Type B pancreatic cell (in vitro differentiated cells): ENCODE data around the gene SPINK8. TPM values are rescaled to one million over a fixed set of nuclear protein-coding genes. Genes with fewer than 3 reads are reported as not detected.

Experiments used
- DNase-seq: peaks from one replicate; pipeline ENCODE4 v3.0.0; 2021; ENCODE audit warnings: mixed read lengths; ENCODE audit not compliant: unreplicated experiment; ENCODE audit errors: extremely low spot score
- H3K27ac Mint-ChIP-seq: 2 replicates; pipeline ENCODE4 v1.8.0; 2021; ENCODE audit warnings: mild to moderate bottlenecking, mixed read lengths
- H3K27me3 Mint-ChIP-seq: 2 replicates; pipeline ENCODE4 v1.8.0; 2021; ENCODE audit warnings: mixed read lengths
- H3K36me3 Mint-ChIP-seq: 2 replicates; pipeline ENCODE4 v1.8.0; 2021; ENCODE audit warnings: mixed read lengths
- H3K4me1 Mint-ChIP-seq: one replicate; pipeline ENCODE4 v1.8.0; 2021; ENCODE audit warnings: mixed read lengths; ENCODE audit not compliant: unreplicated experiment
- H3K4me3 Mint-ChIP-seq: 2 replicates; pipeline ENCODE4 v1.8.0; 2021; ENCODE audit warnings: mild to moderate bottlenecking, mixed read lengths
- H3K9me3 Mint-ChIP-seq: 2 replicates; pipeline ENCODE4 v1.8.0; 2021; ENCODE audit warnings: mixed read lengths
- CTCF ChIP-seq: fragments of 200-600 bp; sonication (generic); conservative IDR thresholded peaks from 2 replicates; pipeline ENCODE4 v1.5.0; 2021; ENCODE audit warnings: antibody characterized with exemption, mild to moderate bottlenecking
- total RNA-seq: library from RNA; stranded (reverse); gene quantifications from 2 replicates; pipeline ENCODE4 v1.2.1, GENCODE V29; 2021; ENCODE audit warnings: low replicate concordance

The SPINK8 gene
- total RNA-seq, 1 donor from 2014 or later, result not detected

- Mint-ChIP-seq H3K4me3 (no peak overlapping the region), H3K9me3 (peaks cover 4% of the 10 kb centered on the region), H3K27me3 (no peaks in the 10 kb centered on the region), H3K4me1 (no peaks in the 10 kb centered on the region), H3K36me3 (peaks cover 12% of the 10 kb centered on the region), H3K27ac (no peak overlapping the region)
- no peak for TF ChIP-seq CTCF
- no peak for DNase-seq
Observed at GRCh38 chr3:48285675-48286074, 47.8 kb downstream of the SPINK8 start.

DNA sequence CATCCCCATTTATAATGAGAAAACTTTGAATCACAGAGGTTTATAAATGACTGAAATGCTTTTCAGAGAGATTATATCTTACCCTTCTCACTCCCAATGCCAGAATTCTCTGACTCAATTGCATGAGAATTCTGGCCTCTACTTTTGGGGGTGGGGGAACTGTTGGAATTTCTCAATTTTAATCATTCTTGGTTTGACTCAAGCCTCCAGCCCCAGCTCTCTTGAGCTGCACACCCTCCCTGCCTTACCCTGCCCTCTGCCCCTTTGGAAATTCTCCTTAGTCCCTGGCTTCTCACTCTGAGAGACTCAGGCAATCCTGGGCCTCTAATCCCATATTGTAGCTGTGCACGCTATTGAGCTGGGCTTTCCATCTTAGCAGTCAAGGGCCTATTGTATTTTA, 48.3 kb downstream of the SPINK8 start:
- no peak overlapping the region for H3K27ac Mint-ChIP-seq
- no peak overlapping the region for H3K4me3 Mint-ChIP-seq
- no peak for DNase-seq

GRCh38 chr3:48280881-48281280, 52.6 kb downstream of the SPINK8 start:
- no peaks in the 10 kb centered on the region for H3K36me3 Mint-ChIP-seq
- H3K9me3 Mint-ChIP-seq, result no peaks in the 10 kb centered on the region
- H3K27ac Mint-ChIP-seq, result no peak overlapping the region
- H3K27me3 Mint-ChIP-seq, result no peaks in the 10 kb centered on the region
- H3K4me1 Mint-ChIP-seq, result peaks cover 4% of the 10 kb centered on the region
- no peak for DNase-seq
- TF ChIP-seq CTCF, result no peak
- H3K4me3 Mint-ChIP-seq, result no peak overlapping the region

More for the DNA sequence above, 48.3 kb downstream of the SPINK8 start:
- Mint-ChIP-seq H3K27me3 (no peaks in the 10 kb centered on the region), H3K36me3 (peaks cover 12% of the 10 kb centered on the region), H3K9me3 (peaks cover 4% of the 10 kb centered on the region), H3K4me1 (no peaks in the 10 kb centered on the region)
- no peak for TF ChIP-seq CTCF

- Mint-ChIP-seq H3K4me1 (peaks cover 4% of the 10 kb centered on the region), H3K4me3 (no peak overlapping the region), H3K36me3 (no peaks in the 10 kb centered on the region), H3K27ac (no peak overlapping the region), H3K27me3 (no peaks in the 10 kb centered on the region), H3K9me3 (no peaks in the 10 kb centered on the region)
- no peak for TF ChIP-seq CTCF
- DNase-seq, result no peak
Observed at GRCh38 chr3:48278884-48279559, 54.4 kb downstream of the SPINK8 start.

- no peak for TF ChIP-seq CTCF
- DNase-seq, result no peak
- peaks cover 8% of the 10 kb centered on the region for H3K4me1 Mint-ChIP-seq
- no peak overlapping the region for H3K4me3 Mint-ChIP-seq
- H3K27me3 Mint-ChIP-seq, result no peaks in the 10 kb centered on the region
- no peak overlapping the region for H3K27ac Mint-ChIP-seq
- no peaks in the 10 kb centered on the region for H3K9me3 Mint-ChIP-seq
- peaks cover 6% of the 10 kb centered on the region for H3K36me3 Mint-ChIP-seq
Observed at GRCh38 chr3:48276911-48277641, 56.4 kb downstream of the SPINK8 start.
